ENCODE results near the gene AMH.
A peak's percentile ranks its signal among the peaks of the same experiment; 100 is the strongest.
"Not testable (repeated sequence)": the region's sequence is repeated elsewhere in the genome, so short reads cannot be mapped to it uniquely, and the experiment has no call there.

The AMH gene

GRCh38 chr19:2249010-2249866 lies at the start of gene AMH:
Gene AMH (plus strand): TSS chr19:2249323. CDS start chr19:2249333, 10 bp downstream.
- H3K9me3 ChIP-seq (replicated peaks in 1 of 11), result peaks cover 0 to 13% (median 7%) of the 10 kb centered on the region in 11 experiments; a peak in 8 of 22 replicates
- H3K27ac ChIP-seq, result no peak within 1 kb of the TSS
- no peak for TF ChIP-seq Cebpa-rat (IDR thresholded peaks at IDR 0.05)
- H3K4me1 ChIP-seq, result peaks cover 25 to 39% (median 31%) of the 10 kb centered on the region in 10 experiments
- H4K20me1 ChIP-seq, result peaks cover 54 to 100% (median 100%) of the 10 kb centered on the region in 11 experiments
- peaks cover 56 to 60% (median 58%) of the 10 kb centered on the region in 11 experiments for H3K27me3 ChIP-seq
- H3K9ac ChIP-seq, result no peak within 1 kb of the TSS
- peaks cover 51 to 75% (median 58%) of the 10 kb centered on the region in 11 experiments for H3K36me3 ChIP-seq
- no peak within 1 kb of the TSS for H3K4me2 ChIP-seq
- no peak within 1 kb of the TSS for H3K4me3 ChIP-seq

- peak overlapping the region in 5 of 11 experiments; percentile 18 to 82 (median 74); a peak in 7 of 22 replicates for H3K4me2 ChIP-seq
- peaks cover 96 to 100% (median 100%) of the 10 kb centered on the region in 11 experiments for H4K20me1 ChIP-seq
- no peaks in the 10 kb centered on the region for H3K9me3 ChIP-seq (replicated peaks in 1 of 11)
- peaks cover 78 to 97% (median 86%) of the 10 kb centered on the region in 11 experiments for H3K36me3 ChIP-seq
- peak overlapping the region in 3 of 11 experiments; percentile 5 to 47 (median 13); a peak in 4 of 22 replicates for H3K9ac ChIP-seq
- TF ChIP-seq Cebpa-rat (IDR thresholded peaks at IDR 0.05), result no peak
- H3K4me3 ChIP-seq, result no peak overlapping the region
- H3K27me3 ChIP-seq, result no peaks in the 10 kb centered on the region
- H3K27ac ChIP-seq, result 0 out of 22 replicates have a peak overlapping the region, but pooled peaks of 1 of the 11 experiments have one; percentile 2
- peaks cover 27 to 44% (median 38%) of the 10 kb centered on the region in 10 experiments for H3K4me1 ChIP-seq
These were observed 49.1 kb upstream of the AMH start for GRCh38 chr19:2199861-2200623.

GRCh38 chr19:2200624-2201294 lies 48.4 kb upstream of the AMH start:
- Histone ChIP-seq H4K20me1 (peaks cover 95 to 100% (median 100%) of the 10 kb centered on the region in 11 experiments), H3K36me3 (peaks cover 78 to 97% (median 85%) of the 10 kb centered on the region in 11 experiments), H3K27ac (0 out of 22 replicates have a peak overlapping the region, but pooled peaks of 1 of the 11 experiments have one; percentile 2), H3K4me1 (peaks cover 27 to 44% (median 38%) of the 10 kb centered on the region in 10 experiments), H3K9ac (0 out of 22 replicates have a peak overlapping the region, but pooled peaks of 1 of the 11 experiments have one; percentile 47)
- not testable (repeated sequence) for H3K4me2 ChIP-seq; H3K9me3 ChIP-seq (replicated peaks in 1 of 11); H3K27me3 ChIP-seq; H3K4me3 ChIP-seq

GRCh38 chr19:2201473-2202148 lies 47.5 kb upstream of the AMH start:
- TF ChIP-seq Cebpa-rat (IDR thresholded peaks at IDR 0.05), result no peak
- H3K27me3 ChIP-seq, result no peaks in the 10 kb centered on the region
- H3K9me3 ChIP-seq (replicated peaks in 1 of 11), result no peaks in the 10 kb centered on the region
- no peak overlapping the region for H3K4me3 ChIP-seq
- H3K9ac ChIP-seq, result peak overlapping the region in 2 of 11 experiments; percentile 29 to 38; a peak in 2 of 22 replicates
- H3K4me2 ChIP-seq, result no peak overlapping the region
- peaks cover 27 to 47% (median 36%) of the 10 kb centered on the region in 10 experiments for H3K4me1 ChIP-seq
- no peak overlapping the region for H3K27ac ChIP-seq
- peaks cover 95 to 100% (median 100%) of the 10 kb centered on the region in 11 experiments for H4K20me1 ChIP-seq
- peaks cover 78 to 97% (median 85%) of the 10 kb centered on the region in 11 experiments for H3K36me3 ChIP-seq

- Histone ChIP-seq H3K27me3 (no peaks in the 10 kb centered on the region), H3K4me3 (no peak overlapping the region), H3K9ac (no peak overlapping the region), H3K36me3 (peaks cover 78 to 97% (median 85%) of the 10 kb centered on the region in 11 experiments), H3K9me3 (replicated peaks in 1 of 11) (no peaks in the 10 kb centered on the region), H3K4me2 (no peak overlapping the region), H3K27ac (no peak overlapping the region), H3K4me1 (peaks cover 29 to 47% (median 36%) of the 10 kb centered on the region in 10 experiments), H4K20me1 (peaks cover 95 to 100% (median 100%) of the 10 kb centered on the region in 11 experiments)
- no peak for TF ChIP-seq Cebpa-rat (IDR thresholded peaks at IDR 0.05)
These were observed 46.8 kb upstream of the AMH start for GRCh38 chr19:2202366-2202765.

- H4K20me1 ChIP-seq, result peaks cover 96 to 100% (median 100%) of the 10 kb centered on the region in 11 experiments
- peak overlapping the region; percentile 70 to 90 (median 84) for H3K4me2 ChIP-seq
- peaks cover 25 to 52% (median 45%) of the 10 kb centered on the region in 10 experiments for H3K4me1 ChIP-seq
- H3K27ac ChIP-seq, result 0 out of 22 replicates have a peak overlapping the region, but pooled peaks of 1 of the 11 experiments have one; percentile 7
- H3K4me3 ChIP-seq, result no peak overlapping the region; a peak in 2 of 20 replicates
- H3K9me3 ChIP-seq (replicated peaks in 1 of 11), result no peaks in the 10 kb centered on the region
- TF ChIP-seq Cebpa-rat (IDR thresholded peaks at IDR 0.05), result no peak
- no peaks in the 10 kb centered on the region for H3K27me3 ChIP-seq
- H3K36me3 ChIP-seq, result peaks cover 81 to 94% (median 87%) of the 10 kb centered on the region in 11 experiments
- peak overlapping the region in 9 of 11 experiments; percentile 15 to 61 (median 47); a peak in 13 of 22 replicates for H3K9ac ChIP-seq
These were observed 42.1 kb upstream of the AMH start for GRCh38 chr19:2207008-2207407.

GRCh38 chr19:2207991-2208860 lies 40.9 kb upstream of the AMH start:
- Histone ChIP-seq H4K20me1 (peaks cover 93 to 100% (median 100%) of the 10 kb centered on the region in 11 experiments), H3K9ac (peak overlapping the region; percentile 15 to 61 (median 43); a peak in 17 of 22 replicates), H3K4me2 (peak overlapping the region; percentile 70 to 90 (median 84)), H3K9me3 (replicated peaks in 1 of 11) (no peaks in the 10 kb centered on the region), H3K4me1 (peaks cover 28 to 64% (median 56%) of the 10 kb centered on the region in 10 experiments), H3K27me3 (no peaks in the 10 kb centered on the region), H3K4me3 (peak overlapping the region in 3 of 10 experiments; percentile 15 to 21 (median 17); a peak in 5 of 20 replicates), H3K27ac (peak overlapping the region in 6 of 11 experiments; percentile 3 to 46 (median 16); a peak in 8 of 22 replicates), H3K36me3 (peaks cover 81 to 94% (median 87%) of the 10 kb centered on the region in 11 experiments)
- no peak for TF ChIP-seq Cebpa-rat (IDR thresholded peaks at IDR 0.05)

All from BLaER1 treated with 17β-estradiol and CSF1 and Interleukin-3, amounts not matched to agents 10 nM and 100 nM (cell line).